GM12878 (cell line): Measurements from ENCODE around the gene TRIM37. TPM values are rescaled to one million over a fixed set of nuclear protein-coding genes. Genes with fewer than 3 reads are reported as not detected.

Source experiments
- ATF2 ChIP-seq: IDR thresholded peaks from 2 replicates; pipeline ENCODE4 v1.6.1; 2012; ENCODE audit warnings: low read length, inconsistent platforms
- BCL11A ChIP-seq: IDR thresholded peaks from 2 replicates; pipeline ENCODE4 v1.6.1; 2011; ENCODE audit warnings: low read depth, low read length
- BHLHE40 ChIP-seq, 2 experiments: fragments of 450-650 bp in 1 of 2; IDR thresholded peaks; 2 replicates each; pipeline ENCODE4 v1.6.1; 2011 to 2017; ENCODE audit warnings: low read depth in 2 of 2, borderline replicate concordance in 1 of 2, improper control_type of control experiment in 1 of 2, low read length in 1 of 2, mild to moderate bottlenecking in 1 of 2
- CBX3 ChIP-seq: fragments of 200-600 bp; sonication (generic); IDR thresholded peaks from 2 replicates; pipeline ENCODE4 v1.6.1; 2016; ENCODE audit warnings: low read depth, borderline replicate concordance
- EGR1 ChIP-seq, 2 experiments: IDR thresholded peaks; 1 replicate in 1 of 2; 2 replicates in 1 of 2; pipeline ENCODE4 v1.6.1; 2011 to 2012; ENCODE audit warnings: low read depth in 2 of 2, low read length in 2 of 2, borderline replicate concordance in 1 of 2, mild to moderate bottlenecking in 1 of 2, moderate library complexity in 1 of 2
- HDGF ChIP-seq: fragments of 450-650 bp; IDR thresholded peaks from 2 replicates; pipeline ENCODE4 v1.6.1; 2016; ENCODE audit warnings: antibody characterized with exemption
- IKZF1 ChIP-seq: fragments of 450-650 bp; conservative IDR thresholded peaks from 2 replicates; pipeline ENCODE4 v1.6.1; 2017; ENCODE audit warnings: antibody characterized with exemption, mild to moderate bottlenecking
- IKZF2 ChIP-seq, 2 experiments: fragments of 450-650 bp; IDR thresholded peaks; 2 replicates each; pipeline ENCODE4 v1.6.1; 2017; ENCODE audit warnings: mild to moderate bottlenecking in 2 of 2, moderate library complexity in 2 of 2
- KDM1A ChIP-seq: fragments of 200-600 bp; sonication (generic); IDR thresholded peaks from 2 replicates; pipeline ENCODE4 v1.6.1; 2016; ENCODE audit warnings: borderline replicate concordance
- MTA3 ChIP-seq: IDR thresholded peaks from 2 replicates; pipeline ENCODE4 v1.6.1; 2012; ENCODE audit warnings: low read length, inconsistent platforms, borderline replicate concordance
- MYB ChIP-seq: fragments of 150-350 bp; IDR thresholded peaks from 2 replicates; pipeline ENCODE4 v1.6.1; 2014; ENCODE audit warnings: mild to moderate bottlenecking, low read depth, low read length, borderline replicate concordance
- MYC ChIP-seq: IDR thresholded peaks from 2 replicates; pipeline ENCODE4 v1.6.1; 2011; ENCODE audit warnings: mild to moderate bottlenecking, low read length, moderate library complexity, inconsistent platforms; ENCODE audit not compliant: insufficient read depth, insufficient replicate concordance, insufficient read length, severe bottlenecking
- PAX5 ChIP-seq: IDR thresholded peaks from 2 replicates; pipeline ENCODE4 v1.6.1; 2011; ENCODE audit warnings: low read depth, low read length, borderline replicate concordance
- PAX8 ChIP-seq: fragments of 450-650 bp; IDR thresholded peaks from 2 replicates; pipeline ENCODE4 v1.6.1; 2017; ENCODE audit warnings: mild to moderate bottlenecking, moderate library complexity
- POLR2A ChIP-seq: IDR thresholded peaks from 2 replicates; pipeline ENCODE4 v1.6.1; 2011; ENCODE audit warnings: low read depth, mild to moderate bottlenecking, low read length
- RAD21 ChIP-seq: IDR thresholded peaks from 2 replicates; pipeline ENCODE4 v1.6.1; 2011; ENCODE audit warnings: mild to moderate bottlenecking, low read depth, low read length, moderate library complexity; ENCODE audit not compliant: insufficient read depth
- SIN3A ChIP-seq: IDR thresholded peaks from 2 replicates; pipeline ENCODE4 v1.6.1; 2012; ENCODE audit warnings: low read depth, low read length, improper control_type of control experiment
- SMAD5 ChIP-seq: IDR thresholded peaks from 2 replicates; pipeline ENCODE4 v1.6.1; 2016; ENCODE audit warnings: antibody characterized with exemption, low read depth
- SP1 ChIP-seq: IDR thresholded peaks from one replicate; pipeline ENCODE4 v1.6.1; 2011; ENCODE audit warnings: low read depth, low read length
- SREBF2 ChIP-seq: IDR thresholded peaks from 2 replicates; pipeline ENCODE4 v1.6.1; 2012; ENCODE audit warnings: mild to moderate bottlenecking, low read length
- SUPT20H ChIP-seq: IDR thresholded peaks from 2 replicates; pipeline ENCODE4 v1.6.1; 2011; ENCODE audit warnings: low read depth, mild to moderate bottlenecking, low read length, moderate library complexity, borderline replicate concordance; ENCODE audit not compliant: control insufficient read depth
- YY1 ChIP-seq: IDR thresholded peaks from 2 replicates; pipeline ENCODE4 v1.6.1; 2011; ENCODE audit warnings: low read depth, mild to moderate bottlenecking, low read length
- ZNF207 ChIP-seq: fragments of 450-650 bp; IDR thresholded peaks from 2 replicates; pipeline ENCODE4 v1.6.1; 2014; ENCODE audit warnings: antibody characterized with exemption, mild to moderate bottlenecking, borderline replicate concordance
- ZNF24 ChIP-seq: fragments of 450-650 bp; IDR thresholded peaks from 2 replicates; pipeline ENCODE4 v1.6.1; 2017; ENCODE audit warnings: antibody characterized with exemption, mild to moderate bottlenecking
- ZNF622 ChIP-seq: fragments of 450-650 bp; IDR thresholded peaks from 2 replicates; pipeline ENCODE4 v1.6.1; 2017; ENCODE audit warnings: mild to moderate bottlenecking, inconsistent platforms
- polyA plus RNA-seq, 11 experiments: library from polyadenylated mRNA; depleted of rRNA in 4 of 11; unstranded in 6 of 11; stranded (reverse) in 5 of 11; fragments of >200 nt; fragmentation: Nextera tagmentation in 4 of 11; fragmentation: Illumina TruSeq in 1 of 11; extraction: Ambion mirVana in 4 of 11; extraction: Trizol in 1 of 11; gene quantifications; 1 replicate in 1 of 11; 2 replicates in 10 of 11; pipeline versions ENCODE4 v1.2.1 to v1.2.3, GENCODE V29; 2011 to 2016; ENCODE audit warnings: inconsistent platforms in 2 of 11, missing spikeins in 2 of 11, low read depth in 1 of 11
- total RNA-seq, 4 experiments: library from RNA; depleted of rRNA in 3 of 4; stranded (reverse); fragments of >200 nt in 3 of 4; fragmentation: Illumina TruSeq in 1 of 4; extraction: Trizol in 1 of 4; gene quantifications; 2 replicates each; pipeline versions ENCODE4 v1.2.1 to v1.2.3, GENCODE V29; 2013 to 2021
- TF ChIP-seq, protein P1 (sequence below): IDR thresholded peaks from 2 replicates; pipeline ENCODE4 v1.6.1; 2012; ENCODE audit warnings: mild to moderate bottlenecking, low read depth, low read length
- TF ChIP-seq, protein P2 (sequence below): IDR thresholded peaks from 2 replicates; pipeline ENCODE4 v1.6.1; 2011; ENCODE audit warnings: borderline replicate concordance, low read depth, mild to moderate bottlenecking, moderate library complexity, mixed read lengths, low read length; ENCODE audit not compliant: insufficient read depth; ENCODE audit errors: extremely low read length

TRIM37 gene
- total and polyA plus RNA-seq, 10 of the 15 experiments (the other 5 are each of a cell fraction or from before 2014, with no cell fraction given), result 4.8 to 20.6 (median 18.1) TPM

DNA sequence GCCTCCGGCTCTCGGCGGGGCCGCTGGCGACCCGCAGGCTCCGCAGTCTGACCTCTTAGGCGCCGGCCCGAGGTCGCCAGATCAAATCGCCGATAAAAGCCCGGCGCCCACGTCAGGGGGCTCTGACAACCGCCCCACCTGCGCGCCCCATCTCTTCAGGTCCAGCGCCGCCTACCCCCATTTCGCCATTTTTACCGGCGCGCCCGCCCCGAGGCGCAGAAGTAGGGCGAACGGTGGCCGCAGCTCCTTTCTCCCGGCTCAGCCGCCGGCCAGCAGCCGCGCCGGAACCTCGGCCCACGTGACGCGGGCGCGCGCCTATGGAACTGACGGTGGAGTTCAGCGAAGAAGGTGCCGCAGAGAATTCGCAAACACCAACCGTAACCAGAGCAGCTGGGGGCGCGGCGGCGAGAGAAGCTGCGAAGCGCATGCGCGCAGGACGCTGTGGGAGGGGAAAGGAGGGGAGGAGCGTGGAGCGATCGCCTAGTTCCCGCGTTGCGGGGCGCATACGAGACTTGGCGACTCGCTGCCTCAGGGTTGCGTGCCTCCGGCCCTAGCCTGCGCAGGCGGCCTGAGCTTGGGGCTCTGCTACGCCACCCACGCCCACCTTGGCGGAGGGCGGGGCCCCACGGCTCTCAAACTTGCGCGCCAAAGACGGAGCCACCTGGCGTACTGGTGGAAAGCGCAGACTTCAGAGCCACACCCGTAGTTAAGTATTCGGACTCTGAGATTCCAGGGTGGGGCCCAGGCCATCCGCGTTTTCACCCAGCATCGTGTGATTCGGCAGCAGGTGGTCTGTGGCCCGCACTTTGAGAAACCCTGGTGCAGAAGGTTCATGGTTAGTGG is at the start of gene TRIM37 (continued):
- peak; percentile 76 for TF ChIP-seq IKZF1
- no peak for TF ChIP-seq ZNF622
- TF ChIP-seq ATF2, result no peak
- no peak for TF ChIP-seq KDM1A
- no peak for TF ChIP-seq PAX8
- TF ChIP-seq ZNF207, result no peak
- TF ChIP-seq RAD21, result no peak
- peak; percentile 99 for TF ChIP-seq SIN3A
- TF ChIP-seq, protein P1, sequence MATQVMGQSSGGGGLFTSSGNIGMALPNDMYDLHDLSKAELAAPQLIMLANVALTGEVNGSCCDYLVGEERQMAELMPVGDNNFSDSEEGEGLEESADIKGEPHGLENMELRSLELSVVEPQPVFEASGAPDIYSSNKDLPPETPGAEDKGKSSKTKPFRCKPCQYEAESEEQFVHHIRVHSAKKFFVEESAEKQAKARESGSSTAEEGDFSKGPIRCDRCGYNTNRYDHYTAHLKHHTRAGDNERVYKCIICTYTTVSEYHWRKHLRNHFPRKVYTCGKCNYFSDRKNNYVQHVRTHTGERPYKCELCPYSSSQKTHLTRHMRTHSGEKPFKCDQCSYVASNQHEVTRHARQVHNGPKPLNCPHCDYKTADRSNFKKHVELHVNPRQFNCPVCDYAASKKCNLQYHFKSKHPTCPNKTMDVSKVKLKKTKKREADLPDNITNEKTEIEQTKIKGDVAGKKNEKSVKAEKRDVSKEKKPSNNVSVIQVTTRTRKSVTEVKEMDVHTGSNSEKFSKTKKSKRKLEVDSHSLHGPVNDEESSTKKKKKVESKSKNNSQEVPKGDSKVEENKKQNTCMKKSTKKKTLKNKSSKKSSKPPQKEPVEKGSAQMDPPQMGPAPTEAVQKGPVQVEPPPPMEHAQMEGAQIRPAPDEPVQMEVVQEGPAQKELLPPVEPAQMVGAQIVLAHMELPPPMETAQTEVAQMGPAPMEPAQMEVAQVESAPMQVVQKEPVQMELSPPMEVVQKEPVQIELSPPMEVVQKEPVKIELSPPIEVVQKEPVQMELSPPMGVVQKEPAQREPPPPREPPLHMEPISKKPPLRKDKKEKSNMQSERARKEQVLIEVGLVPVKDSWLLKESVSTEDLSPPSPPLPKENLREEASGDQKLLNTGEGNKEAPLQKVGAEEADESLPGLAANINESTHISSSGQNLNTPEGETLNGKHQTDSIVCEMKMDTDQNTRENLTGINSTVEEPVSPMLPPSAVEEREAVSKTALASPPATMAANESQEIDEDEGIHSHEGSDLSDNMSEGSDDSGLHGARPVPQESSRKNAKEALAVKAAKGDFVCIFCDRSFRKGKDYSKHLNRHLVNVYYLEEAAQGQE, result no peak
- no peak for TF ChIP-seq MTA3
- TF ChIP-seq BCL11A, result no peak
- no peak for TF ChIP-seq ZNF24
- no peak for TF ChIP-seq CBX3
- TF ChIP-seq, protein P2, sequence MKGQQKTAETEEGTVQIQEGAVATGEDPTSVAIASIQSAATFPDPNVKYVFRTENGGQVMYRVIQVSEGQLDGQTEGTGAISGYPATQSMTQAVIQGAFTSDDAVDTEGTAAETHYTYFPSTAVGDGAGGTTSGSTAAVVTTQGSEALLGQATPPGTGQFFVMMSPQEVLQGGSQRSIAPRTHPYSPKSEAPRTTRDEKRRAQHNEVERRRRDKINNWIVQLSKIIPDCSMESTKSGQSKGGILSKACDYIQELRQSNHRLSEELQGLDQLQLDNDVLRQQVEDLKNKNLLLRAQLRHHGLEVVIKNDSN, result peak; percentile 95
- 0 out of 2 replicates have a peak, but pooled peaks have one; percentile 25 for TF ChIP-seq SMAD5
- peak in 1 of 2 experiments; percentile 82; a peak in 2 of 4 replicates for TF ChIP-seq BHLHE40 (IDR thresholded peaks at IDR 0.05; ENCODE audit: borderline replicate concordance in 1 of 2, low read depth in 2 of 2, low read length in 1 of 2)
- TF ChIP-seq SREBF2, result no peak
- TF ChIP-seq IKZF2 (IDR thresholded peaks at IDR 0.05), result no peak; a peak in 1 of 4 replicates
- peak; percentile 99 for TF ChIP-seq HDGF
- TF ChIP-seq POLR2A, result peak; percentile 73
- TF ChIP-seq MYC, result no peak
- TF ChIP-seq PAX5, result peak; percentile 24; the same call in 1 of the 2 replicates
- TF ChIP-seq SUPT20H, result no peak
- peak; percentile 59 for TF ChIP-seq SP1
- TF ChIP-seq EGR1 (IDR thresholded peaks at IDR 0.05; ENCODE audit: borderline replicate concordance in 1 of 2, low read depth in 2 of 2, low read length in 2 of 2), result peak; percentile 47 to 97
- TF ChIP-seq YY1, result peak; percentile 80
- no peak for TF ChIP-seq MYB
